Esophagus (tissue), 2 donors: ENCODE results near the gene EYS. TPM values are rescaled to one million over a fixed set of nuclear protein-coding genes. Genes with fewer than 3 reads are reported as not detected.
"Not testable (repeated sequence)": the region's sequence is repeated elsewhere in the genome, so short reads cannot be mapped to it uniquely, and the experiment has no call there.

ENCODE experiments used
- H3K27ac ChIP-seq, 2 donors: one replicate each; pipeline ENCODE4 v1.5.1; 2013; ENCODE audit warnings: low read depth in 2 of 2, mild to moderate bottlenecking in 2 of 2, inconsistent platforms in 1 of 2, low read length in 1 of 2, moderate library complexity in 1 of 2
- H3K27me3 ChIP-seq, 2 donors: one replicate each; pipeline ENCODE4 v1.6.1; 2013; ENCODE audit warnings: low read length in 2 of 2, control low read depth in 1 of 2, mild to moderate bottlenecking in 1 of 2; ENCODE audit not compliant: insufficient read depth in 2 of 2, control insufficient read depth in 1 of 2
- H3K36me3 ChIP-seq, 2 donors: one replicate each; pipeline ENCODE4 v1.6.1; 2013; ENCODE audit warnings: low read length in 1 of 2; ENCODE audit not compliant: control insufficient read depth in 2 of 2, insufficient read depth in 2 of 2
- H3K4me1 ChIP-seq, 2 donors: one replicate each; pipeline ENCODE4 v1.6.1; 2013; ENCODE audit warnings: low read length in 1 of 2; ENCODE audit not compliant: control insufficient read depth in 2 of 2, insufficient read depth in 2 of 2
- H3K4me3 ChIP-seq, 2 donors: one replicate each; pipeline ENCODE4 v1.5.1; 2013; ENCODE audit warnings: low read length in 2 of 2, mild to moderate bottlenecking in 2 of 2, low read depth in 1 of 2, moderate library complexity in 1 of 2
- H3K9me3 ChIP-seq, 2 donors: one replicate each; pipeline ENCODE4 v1.6.1; 2013; ENCODE audit warnings: mild to moderate bottlenecking in 2 of 2, low read depth in 1 of 2, low read length in 1 of 2, moderate library complexity in 1 of 2; ENCODE audit not compliant: control insufficient read depth in 2 of 2, insufficient read depth in 1 of 2
- WGBS, 2 donors: extraction: QIAGEN DNeasy Blood & Tissue Kit; methylation state at CpG; one replicate each; pipeline ENCODE4 v1.1.7; 2013; 5-methylcytosine and 5-hydroxymethylcytosine counted together
- polyA plus RNA-seq, 2 donors: library from polyadenylated mRNA; stranded (reverse); fragments of 200-250 nt; gene quantifications; one replicate each; pipeline ENCODE4 v1.2.3, GENCODE V29; 2013
- donor health status: healthy with polysubstance abuse.
- donor health status: Bipolar disorder and iron deficiency.

Gene EYS
- polyA plus RNA-seq, 2 donors = not detected

- no peak overlapping the region for H3K4me3 ChIP-seq
Measured at GRCh38 chr6:63743691-63744090, 1963.3 kb downstream of the EYS start.

GRCh38 chr6:63742060-63742459 lies 1965.0 kb downstream of the EYS start:
- Histone ChIP-seq H3K27ac (no peak overlapping the region), H3K36me3 (no peaks in the 10 kb centered on the region)

More at GRCh38 chr6:63743691-63744090, 1963.3 kb downstream of the EYS start:
- no peaks in the 10 kb centered on the region for H3K4me1 ChIP-seq
- no peaks in the 10 kb centered on the region for H3K9me3 ChIP-seq
- H3K36me3 ChIP-seq = no peaks in the 10 kb centered on the region
- H3K27me3 ChIP-seq = no peaks in the 10 kb centered on the region
- no peak overlapping the region for H3K27ac ChIP-seq

DNA sequence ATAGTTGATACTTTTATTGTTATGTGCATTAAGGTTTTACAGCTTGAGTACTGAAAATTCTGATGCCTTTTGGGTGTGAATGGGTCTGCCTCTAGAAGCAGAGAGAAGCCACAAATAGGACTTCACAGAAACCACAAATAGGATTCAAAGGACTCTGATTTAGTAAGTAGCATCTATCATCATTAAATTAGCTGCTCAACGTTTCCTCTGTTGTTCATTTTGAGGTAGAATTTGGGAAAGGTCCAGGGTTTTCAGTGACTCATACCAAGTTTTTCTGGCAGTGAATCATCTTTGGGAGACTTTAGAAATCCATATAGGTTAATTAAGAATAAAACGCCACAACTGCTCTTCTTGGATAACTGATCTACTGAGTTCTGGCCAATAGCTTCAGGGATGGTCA lies 1966.3 kb downstream of the EYS start:
- Histone ChIP-seq H3K9me3 (no peaks in the 10 kb centered on the region), H3K4me1 (no peaks in the 10 kb centered on the region), H3K4me3 (no peak overlapping the region), H3K36me3 (no peaks in the 10 kb centered on the region), H3K27me3 (no peaks in the 10 kb centered on the region), H3K27ac (no peak overlapping the region)
- 16 to 21% methylated on average over 2 of the region's 2 CpGs for WGBS, 2 donors

More at GRCh38 chr6:63742060-63742459, 1965.0 kb downstream of the EYS start:
- Histone ChIP-seq H3K27me3 (no peaks in the 10 kb centered on the region), H3K9me3 (no peaks in the 10 kb centered on the region), H3K4me3 (no peak overlapping the region), H3K4me1 (no peaks in the 10 kb centered on the region)

- Histone ChIP-seq H3K4me1 (no peaks in the 10 kb centered on the region), H3K27me3 (no peaks in the 10 kb centered on the region), H3K4me3 (no peak overlapping the region), H3K9me3 (no peaks in the 10 kb centered on the region), H3K36me3 (no peaks in the 10 kb centered on the region), H3K27ac (no peak overlapping the region)
- 17 to 20% methylated on average over 1 of the region's 1 CpG for WGBS, 2 donors
Measured at GRCh38 chr6:63739094-63739687, 1967.8 kb downstream of the EYS start.

DNA sequence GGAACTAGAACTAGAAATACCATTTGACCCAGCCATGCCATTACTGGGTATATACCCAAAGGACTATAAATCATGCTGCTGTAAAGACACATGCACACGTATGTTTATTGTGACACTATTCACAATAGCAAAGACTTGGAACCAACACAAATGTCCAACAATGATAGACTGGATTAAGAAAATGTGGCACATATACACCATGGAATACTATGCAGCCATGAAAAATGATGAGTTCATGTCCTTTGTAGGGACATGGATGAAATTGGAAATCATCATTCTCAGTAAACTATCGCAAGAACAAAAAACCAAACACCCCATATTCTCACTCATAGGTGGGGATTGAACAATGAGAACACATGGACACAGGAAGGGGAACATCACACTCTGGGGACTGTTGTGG lies 1968.8 kb downstream of the EYS start:
- not testable (repeated sequence) for H3K4me3 ChIP-seq
- WGBS, 2 donors = 85 to 89% methylated on average over 1 to 2 of the region's 2 CpGs

GRCh38 chr6:63734923-63735322 lies 1972.1 kb downstream of the EYS start:
- Histone ChIP-seq H3K4me1 (no peaks in the 10 kb centered on the region), H3K4me3 (no peak overlapping the region), H3K9me3 (no peaks in the 10 kb centered on the region), H3K27me3 (no peaks in the 10 kb centered on the region), H3K36me3 (no peaks in the 10 kb centered on the region), H3K27ac (no peak overlapping the region)
- WGBS, 2 donors = 63 to 72% methylated on average over 3 of the region's 3 CpGs

More for the DNA sequence above, 1968.8 kb downstream of the EYS start:
- H3K27me3 ChIP-seq, H3K4me1 ChIP-seq, H3K27ac ChIP-seq, H3K9me3 ChIP-seq, H3K36me3 ChIP-seq: not testable (repeated sequence)

DNA sequence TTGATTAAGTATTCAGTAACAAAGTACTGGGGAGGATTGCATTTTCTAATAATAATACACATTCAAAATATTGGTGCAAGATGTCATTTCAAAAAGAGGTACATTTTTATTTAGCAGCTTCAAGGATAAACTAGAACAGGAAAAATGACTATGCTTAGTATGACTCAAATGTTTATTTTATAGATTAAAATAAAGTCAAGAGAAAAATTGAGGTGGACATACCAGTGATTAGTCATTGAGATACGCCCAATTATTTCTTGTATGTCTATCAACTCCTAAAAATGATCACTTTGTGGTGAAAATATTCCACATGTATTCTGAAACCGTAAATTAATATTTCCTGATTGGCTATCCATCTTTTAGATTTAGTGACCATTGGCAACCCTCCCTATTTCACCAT lies 1974.7 kb downstream of the EYS start:
- no peaks in the 10 kb centered on the region for H3K9me3 ChIP-seq
- no peak overlapping the region for H3K27ac ChIP-seq
- 69 to 71% methylated on average over 2 of the region's 2 CpGs for WGBS, 2 donors
- H3K4me1 ChIP-seq = no peaks in the 10 kb centered on the region
- no peak overlapping the region for H3K4me3 ChIP-seq
- H3K27me3 ChIP-seq = no peaks in the 10 kb centered on the region
- H3K36me3 ChIP-seq = no peaks in the 10 kb centered on the region

GRCh38 chr6:63731930-63732329 lies 1975.1 kb downstream of the EYS start:
- WGBS, 2 donors = 84 to 86% methylated on average over 3 of the region's 3 CpGs
- no peaks in the 10 kb centered on the region for H3K27me3 ChIP-seq
- H3K27ac ChIP-seq = no peak overlapping the region
- no peaks in the 10 kb centered on the region for H3K36me3 ChIP-seq
- no peaks in the 10 kb centered on the region for H3K4me1 ChIP-seq
- H3K9me3 ChIP-seq = no peaks in the 10 kb centered on the region
- no peak overlapping the region for H3K4me3 ChIP-seq

DNA sequence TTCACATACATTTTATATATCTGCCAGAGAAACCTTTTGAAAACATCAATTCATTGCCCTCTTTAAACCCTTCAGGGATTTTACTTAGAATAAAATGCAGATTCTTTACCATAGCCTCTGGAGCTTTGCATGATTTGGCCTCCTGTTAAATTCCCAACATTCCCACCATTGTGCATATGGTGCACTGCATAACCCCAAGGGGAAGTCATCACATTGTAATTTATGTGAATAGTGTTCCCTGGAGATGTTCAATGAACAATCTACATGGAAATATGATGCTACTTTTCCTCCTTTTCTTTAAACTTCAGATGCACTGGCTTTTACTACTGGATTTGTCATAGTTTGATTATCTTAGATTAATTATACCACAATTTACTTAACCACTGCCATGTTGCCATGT lies 1976.7 kb downstream of the EYS start:
- H3K27me3 ChIP-seq = no peaks in the 10 kb centered on the region
- H3K27ac ChIP-seq = no peak overlapping the region
- no peaks in the 10 kb centered on the region for H3K36me3 ChIP-seq
- no peak overlapping the region for H3K4me3 ChIP-seq
- H3K9me3 ChIP-seq = no peaks in the 10 kb centered on the region
- H3K4me1 ChIP-seq = no peaks in the 10 kb centered on the region

DNA sequence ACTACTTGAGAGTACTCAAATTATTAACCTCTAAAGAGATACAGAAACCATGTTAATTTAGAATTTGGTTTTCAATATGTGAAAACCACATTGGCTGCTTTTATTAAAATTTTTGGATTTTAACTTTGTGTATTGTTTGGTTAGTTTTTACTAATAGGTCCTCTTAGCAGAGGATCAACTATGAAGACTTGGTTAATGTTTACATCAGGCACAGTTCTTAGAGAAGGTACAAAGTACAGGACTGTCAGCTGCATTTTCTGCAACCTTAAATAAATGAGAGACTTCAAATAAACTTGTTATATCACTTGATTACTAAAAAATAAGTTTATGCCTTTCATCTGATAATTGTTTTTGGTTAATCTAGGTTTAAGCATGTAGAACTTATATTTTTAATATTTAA lies 1982.3 kb downstream of the EYS start:
- Histone ChIP-seq H3K9me3 (no peaks in the 10 kb centered on the region), H3K27me3 (no peaks in the 10 kb centered on the region), H3K36me3 (no peaks in the 10 kb centered on the region), H3K4me3 (no peak overlapping the region), H3K4me1 (no peaks in the 10 kb centered on the region), H3K27ac (no peak overlapping the region)
